Measurements from ENCODE around the gene LRRC25. TPM values are rescaled to one million over a fixed set of nuclear protein-coding genes. Genes with fewer than 3 reads are reported as not detected.

The LRRC25 gene
- total and polyA plus RNA-seq, 2 of the 4 experiments (the other 2 are of a cell fraction) = 0.03 TPM; not detected in 1

GRCh38 chr19:18345296-18345695 is 52.1 kb downstream of the LRRC25 start:
- ChIA-PET CTCF (no interaction called here), POLR2A (ENCODE audit: unreplicated experiment) (interaction anchor here (0.6 kb wide), 1 partner anchor 86 kb away, joined by 26 read pairs; no protein-coding TSS in a partner anchor)
- Histone ChIP-seq H3K4me1 (ENCODE audit: control insufficient read depth, insufficient read depth, low read length) (peaks cover 8% of the 10 kb centered on the region), H3K4me2 (ENCODE audit: low read depth, low read length) (no peak overlapping the region), H3K14ac (replicated peaks; ENCODE audit: low read depth, low read length) (no peak overlapping the region), H3K9me1 (ENCODE audit: insufficient read depth, low read length) (peaks cover under 1% of the 10 kb centered on the region; the same call in 1 of the 2 replicates), H4K5ac (ENCODE audit: low read depth, low read length) (no peak overlapping the region), H4K8ac (ENCODE audit: low read depth in 2 of 2, low read length in 2 of 2) (no peak overlapping the region), H2BK20ac (ENCODE audit: low read depth, low read length) (no peak overlapping the region), H2BK15ac (ENCODE audit: low read depth, low read length) (no peak overlapping the region), H3K4me3 (ENCODE audit: insufficient read depth, low read depth, low read length) (no peak overlapping the region), H3K23ac (ENCODE audit: low read depth, low read length) (no peak overlapping the region), H2AK5ac (ENCODE audit: low read depth, low read length) (no peak overlapping the region), H3K79me1 (ENCODE audit: low read depth in 1 of 2, low read length in 2 of 2) (peaks cover 0 to 12% of the 10 kb centered on the region in 2 experiments; a peak in 3 of 4 replicates), H4K20me1 (ENCODE audit: insufficient read depth, low read length) (peaks cover 4% of the 10 kb centered on the region; the same call in 1 of the 2 replicates), H2AFZ (replicated peaks; ENCODE audit: low read length, poor library complexity) (no peak overlapping the region), H2BK5ac (ENCODE audit: low read depth, low read length, poor library complexity, severe bottlenecking) (no peak overlapping the region), H3K9ac (ENCODE audit: low read depth, low read length) (no peak overlapping the region), H3K27ac (ENCODE audit: insufficient read depth, low read length) (no peak overlapping the region), H3K56ac (ENCODE audit: extremely low read depth, insufficient read depth, low read length) (no peak overlapping the region), H3K9me3 (ENCODE audit: control insufficient read depth, insufficient read depth, low read length) (no peaks in the 10 kb centered on the region), H2BK120ac (ENCODE audit: low read depth, low read length) (no peak overlapping the region), H3K27me3 (ENCODE audit: control insufficient read depth, insufficient read depth, low read length) (no peaks in the 10 kb centered on the region), H3K18ac (ENCODE audit: low read depth, low read length) (no peak overlapping the region), H4K91ac (ENCODE audit: insufficient read depth, low read depth, low read length) (no peak overlapping the region), H2AK9ac (replicated peaks; ENCODE audit: low read depth, low read length, poor library complexity) (no peak overlapping the region), H3K4ac (ENCODE audit: low read depth, low read length) (no peak overlapping the region), H3K36me3 (ENCODE audit: control insufficient read depth, insufficient read depth, low read length) (peaks cover 8% of the 10 kb centered on the region; the same call in 1 of the 2 replicates)
- intact Hi-C loops (cut with micrococcal nuclease) = no loop called here
- BruUV-seq (replicated peaks) = no TSS peak
- ATAC-seq (ENCODE audit: low read depth) (no peak), DNase-seq (no peak)
- WGBS, 2 experiments (ENCODE audit: extremely low coverage in 2 of 2, insufficient read length in 1 of 2) = 90% methylated on average over 2 of the region's 6 CpGs; no CpG with 5 or more reads in 1 of the 2 experiments
- in situ Hi-C loops (cut with MboI; ENCODE audit: low sequenced_read_pairs) = no loop called here
- dilution Hi-C loops (cut with HindIII; ENCODE audit: low sequenced_read_pairs, unreplicated experiment) = no loop called here
- no peak for TF ChIP-seq CEBPB (IDR thresholded peaks at IDR 0.05; ENCODE audit: low read depth, low read length)
- TF ChIP-seq FOS (IDR thresholded peaks at IDR 0.05; ENCODE audit: low read depth, low read length) = no peak
- no peak for TF ChIP-seq MAZ (IDR thresholded peaks at IDR 0.05; ENCODE audit: borderline replicate concordance, low read depth, low read length)
